A673 (cell line): ENCODE measurements around the gene MPC1.

ENCODE experiments used
- CTCF ChIP-seq: fragments of 300-800, 200-600 bp; sonication (generic); conservative IDR thresholded peaks from 2 replicates; pipeline ENCODE4 v1.5.1; 2017; ENCODE audit warnings: low read depth, mild to moderate bottlenecking, antibody characterized with exemption, low read length, moderate library complexity, mixed read lengths
- EZH2 ChIP-seq: fragments of 200-600 bp; sonication (generic); IDR thresholded peaks from 2 replicates; pipeline ENCODE4 v1.6.1; 2017; ENCODE audit warnings: borderline replicate concordance, low read depth, mild to moderate bottlenecking, mixed read lengths, antibody characterized with exemption, low read length; ENCODE audit not compliant: poor library complexity, severe bottlenecking

- no peak for TF ChIP-seq CTCF
- no peak for TF ChIP-seq EZH2
Measured at GRCh38 chr6:166365806-166366205, 16.9 kb downstream of the MPC1 start.
